ENCODE measurements around the gene ASTL.

DNA sequence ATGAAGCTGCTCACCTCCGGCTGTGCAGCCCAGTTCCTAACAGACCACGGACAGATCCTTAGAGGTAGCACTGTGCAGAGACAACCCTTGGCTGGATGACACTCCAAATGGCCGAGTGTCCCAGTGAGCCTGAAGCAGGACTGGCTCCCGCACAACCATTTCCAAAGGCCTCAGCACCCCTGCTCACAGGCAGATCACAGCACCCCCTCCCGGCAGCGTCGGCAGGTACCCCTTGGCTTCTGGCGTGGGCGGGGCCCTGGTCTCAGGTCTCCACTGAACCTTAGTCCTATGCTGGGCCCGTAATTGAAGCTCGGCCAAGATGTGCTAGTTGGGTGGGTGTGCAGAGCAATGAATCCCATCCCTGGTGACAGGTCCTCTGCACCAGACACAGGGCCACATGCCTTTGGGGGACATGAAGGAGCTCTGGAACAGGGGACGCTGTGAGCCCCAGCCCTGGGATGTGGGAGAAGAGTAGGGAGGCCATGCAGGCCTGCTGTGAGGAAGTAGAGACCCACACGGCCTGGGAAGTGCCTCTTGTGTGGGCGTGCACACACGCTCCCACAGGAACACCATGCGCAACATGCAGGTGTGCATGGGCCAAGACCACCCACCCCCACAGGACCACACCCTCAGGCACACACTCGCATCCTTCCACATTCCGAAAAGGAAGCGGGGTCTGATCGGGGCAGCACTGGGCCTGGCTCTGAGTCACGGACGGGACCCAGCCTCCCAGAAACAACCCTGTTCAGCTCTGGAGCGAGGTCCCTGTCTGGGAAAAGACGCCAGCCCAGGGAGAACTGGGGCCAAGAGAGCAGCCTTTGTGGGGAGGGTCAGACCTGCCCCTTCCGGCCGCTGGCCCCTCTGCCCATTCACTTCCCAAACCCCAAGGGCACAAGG lies 4.2 kb upstream of the ASTL start:
- TF ChIP-seq L3MBTL2 (IDR thresholded peaks at IDR 0.05) (no peak), ATF1 (CRISPR knock-in tag; IDR thresholded peaks at IDR 0.05) (no peak), ATF1 (tag; IDR thresholded peaks at IDR 0.05) (no peak)
- TF ChIP-seq, protein P1, sequence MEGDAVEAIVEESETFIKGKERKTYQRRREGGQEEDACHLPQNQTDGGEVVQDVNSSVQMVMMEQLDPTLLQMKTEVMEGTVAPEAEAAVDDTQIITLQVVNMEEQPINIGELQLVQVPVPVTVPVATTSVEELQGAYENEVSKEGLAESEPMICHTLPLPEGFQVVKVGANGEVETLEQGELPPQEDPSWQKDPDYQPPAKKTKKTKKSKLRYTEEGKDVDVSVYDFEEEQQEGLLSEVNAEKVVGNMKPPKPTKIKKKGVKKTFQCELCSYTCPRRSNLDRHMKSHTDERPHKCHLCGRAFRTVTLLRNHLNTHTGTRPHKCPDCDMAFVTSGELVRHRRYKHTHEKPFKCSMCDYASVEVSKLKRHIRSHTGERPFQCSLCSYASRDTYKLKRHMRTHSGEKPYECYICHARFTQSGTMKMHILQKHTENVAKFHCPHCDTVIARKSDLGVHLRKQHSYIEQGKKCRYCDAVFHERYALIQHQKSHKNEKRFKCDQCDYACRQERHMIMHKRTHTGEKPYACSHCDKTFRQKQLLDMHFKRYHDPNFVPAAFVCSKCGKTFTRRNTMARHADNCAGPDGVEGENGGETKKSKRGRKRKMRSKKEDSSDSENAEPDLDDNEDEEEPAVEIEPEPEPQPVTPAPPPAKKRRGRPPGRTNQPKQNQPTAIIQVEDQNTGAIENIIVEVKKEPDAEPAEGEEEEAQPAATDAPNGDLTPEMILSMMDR (IDR thresholded peaks at IDR 0.05 in 2 of 3, conservative IDR thresholded peaks at IDR 0.05 in 1 of 3; ENCODE audit: insufficient read depth in 2 of 3, low read depth in 1 of 3, low read length in 3 of 3): peak; percentile 73 to 76 (median 74)
